ENCODE measurements around the gene NRL.

DNA sequence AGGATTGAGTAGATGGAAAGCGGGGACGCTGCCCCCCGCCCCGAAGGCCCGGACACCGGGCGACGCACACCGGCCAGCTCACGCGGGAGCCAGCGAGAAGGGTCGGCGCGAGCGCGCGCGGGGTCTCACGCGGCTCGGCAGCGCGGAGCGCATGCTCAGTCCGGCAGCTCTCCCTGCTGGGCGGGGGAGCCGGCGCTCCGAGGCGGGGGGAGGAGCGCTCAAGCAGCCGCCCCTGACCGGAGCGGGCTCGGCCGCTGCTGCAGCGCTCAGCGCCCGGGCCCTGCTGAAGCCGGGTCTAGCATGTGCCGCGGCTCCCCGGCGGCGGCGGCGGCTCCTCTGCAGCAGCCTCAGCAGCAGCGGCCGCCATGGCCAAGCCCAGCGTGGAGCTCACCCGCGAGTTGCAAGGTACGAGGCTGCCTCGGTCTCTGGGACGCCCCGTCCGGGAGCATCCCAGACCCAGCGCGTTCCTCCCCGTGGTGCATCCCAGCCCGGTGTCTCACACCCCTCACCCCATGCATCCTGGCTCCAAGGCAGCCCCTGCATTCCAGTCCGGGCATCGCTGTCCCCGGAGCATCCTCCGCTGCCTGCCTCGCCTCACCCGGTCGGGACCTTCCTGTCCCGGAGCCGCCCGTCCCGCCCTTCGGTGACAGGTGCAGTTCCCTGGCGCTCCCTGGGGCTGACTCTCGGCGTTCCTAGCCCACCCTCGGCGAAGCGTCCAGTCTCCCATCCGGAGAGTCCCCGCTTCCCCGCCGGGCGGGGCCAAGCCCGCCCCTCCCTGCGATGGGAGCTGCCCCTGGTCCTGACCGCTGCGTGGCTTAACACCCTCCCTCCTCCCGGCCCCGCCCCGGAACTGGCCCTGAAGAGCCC, 62.7 kb downstream of the NRL start, which contains the start of gene CARMIL3:
- TF ChIP-seq, protein P1, sequence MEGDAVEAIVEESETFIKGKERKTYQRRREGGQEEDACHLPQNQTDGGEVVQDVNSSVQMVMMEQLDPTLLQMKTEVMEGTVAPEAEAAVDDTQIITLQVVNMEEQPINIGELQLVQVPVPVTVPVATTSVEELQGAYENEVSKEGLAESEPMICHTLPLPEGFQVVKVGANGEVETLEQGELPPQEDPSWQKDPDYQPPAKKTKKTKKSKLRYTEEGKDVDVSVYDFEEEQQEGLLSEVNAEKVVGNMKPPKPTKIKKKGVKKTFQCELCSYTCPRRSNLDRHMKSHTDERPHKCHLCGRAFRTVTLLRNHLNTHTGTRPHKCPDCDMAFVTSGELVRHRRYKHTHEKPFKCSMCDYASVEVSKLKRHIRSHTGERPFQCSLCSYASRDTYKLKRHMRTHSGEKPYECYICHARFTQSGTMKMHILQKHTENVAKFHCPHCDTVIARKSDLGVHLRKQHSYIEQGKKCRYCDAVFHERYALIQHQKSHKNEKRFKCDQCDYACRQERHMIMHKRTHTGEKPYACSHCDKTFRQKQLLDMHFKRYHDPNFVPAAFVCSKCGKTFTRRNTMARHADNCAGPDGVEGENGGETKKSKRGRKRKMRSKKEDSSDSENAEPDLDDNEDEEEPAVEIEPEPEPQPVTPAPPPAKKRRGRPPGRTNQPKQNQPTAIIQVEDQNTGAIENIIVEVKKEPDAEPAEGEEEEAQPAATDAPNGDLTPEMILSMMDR (IDR thresholded peaks at IDR 0.05), result no peak
- TF ChIP-seq POLR2AphosphoS5 (IDR thresholded peaks at IDR 0.05) (no peak), POLR2A (IDR thresholded peaks at IDR 0.05) (no peak)
